Thoracic aorta (tissue), 2 donors: ENCODE measurements around the gene IL12B. TPM values are rescaled to one million over a fixed set of nuclear protein-coding genes. Genes with fewer than 3 reads are reported as not detected.

Experiments used
- ATAC-seq: fragments of 150-250 bp; one replicate; pipeline ENCODE4 v1.8.0; 2017; ENCODE audit warnings: low read depth; ENCODE audit not compliant: insufficient number of reproducible peaks, low FRiP score
- DNase-seq: peaks from one replicate; pipeline ENCODE4 v3.0.0-alpha.2; 2020; ENCODE audit warnings: low spot score
- H3K27ac ChIP-seq, 2 donors: fragments of 200-600 bp; sonication (generic); 1 replicate in 1 of 2; 2 replicates in 1 of 2; pipeline ENCODE4 v1.5.1; 2016; ENCODE audit warnings: mild to moderate bottlenecking in 2 of 2, moderate library complexity in 2 of 2
- H3K27me3 ChIP-seq: fragments of 200-600 bp; sonication (generic); replicated peaks from 2 replicates; pipeline ENCODE4 v1.6.0; 2016; ENCODE audit warnings: mild to moderate bottlenecking; ENCODE audit not compliant: insufficient read depth
- H3K36me3 ChIP-seq: fragments of 200-600 bp; sonication (generic); one replicate; pipeline ENCODE4 v1.5.1; 2016
- H3K4me1 ChIP-seq, 2 donors: fragments of 200-600 bp; sonication (generic); 1 replicate in 1 of 2; 2 replicates in 1 of 2; pipeline versions ENCODE4 v1.5.1 to v1.6.0; 2016; ENCODE audit warnings: low read depth in 2 of 2, mild to moderate bottlenecking in 1 of 2; ENCODE audit not compliant: control insufficient read depth in 1 of 2
- H3K4me3 ChIP-seq: fragments of 200-600 bp; sonication (generic); 2 replicates; pipeline ENCODE4 v1.5.1; 2016; ENCODE audit warnings: mild to moderate bottlenecking
- H3K9me3 ChIP-seq: fragments of 200-600 bp; sonication (generic); 2 replicates; pipeline ENCODE4 v1.5.1; 2016
- total RNA-seq, 2 donors: library from RNA; depleted of rRNA; stranded (reverse); fragments of >200 nt; gene quantifications; one replicate each; pipeline versions ENCODE4 v1.1.0 to v1.2.3, GENCODE V29; 2016
- TF ChIP-seq, protein P1 (sequence below): fragments of 200-600 bp; sonication (generic); IDR thresholded peaks from one replicate; pipeline ENCODE4 v1.5.1; 2019; ENCODE audit warnings: antibody characterized with exemption

Gene IL12B
- total RNA-seq, 2 donors from 2014 or later: not detected

DNA sequence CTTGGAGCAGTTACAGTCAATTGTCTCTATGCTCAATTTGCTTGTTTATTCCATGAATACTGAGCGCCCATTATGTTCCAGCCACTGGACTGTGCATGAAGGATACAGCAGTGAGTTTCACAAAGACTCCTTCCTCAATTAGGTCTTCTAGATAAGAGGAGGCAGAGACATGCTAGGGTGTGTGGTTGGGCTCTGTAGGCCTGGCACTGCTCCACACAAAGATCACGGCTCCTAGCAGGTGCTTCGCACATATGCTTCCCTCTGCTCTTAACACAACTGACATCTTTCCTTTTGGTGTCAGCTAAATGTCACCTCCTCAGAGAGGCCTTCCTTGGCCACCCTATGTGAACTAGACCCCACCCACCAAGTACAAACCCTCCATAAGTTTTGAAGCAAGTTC is 10.9 kb downstream of the IL12B start:
- DNase-seq: no peak
- H3K27me3 ChIP-seq: no peaks in the 10 kb centered on the region
- ATAC-seq: no peak
- no peaks in the 10 kb centered on the region for H3K4me1 ChIP-seq
- H3K27ac ChIP-seq: no peak overlapping the region
- no peak overlapping the region for H3K4me3 ChIP-seq
- H3K9me3 ChIP-seq: no peaks in the 10 kb centered on the region
- TF ChIP-seq, protein P1, sequence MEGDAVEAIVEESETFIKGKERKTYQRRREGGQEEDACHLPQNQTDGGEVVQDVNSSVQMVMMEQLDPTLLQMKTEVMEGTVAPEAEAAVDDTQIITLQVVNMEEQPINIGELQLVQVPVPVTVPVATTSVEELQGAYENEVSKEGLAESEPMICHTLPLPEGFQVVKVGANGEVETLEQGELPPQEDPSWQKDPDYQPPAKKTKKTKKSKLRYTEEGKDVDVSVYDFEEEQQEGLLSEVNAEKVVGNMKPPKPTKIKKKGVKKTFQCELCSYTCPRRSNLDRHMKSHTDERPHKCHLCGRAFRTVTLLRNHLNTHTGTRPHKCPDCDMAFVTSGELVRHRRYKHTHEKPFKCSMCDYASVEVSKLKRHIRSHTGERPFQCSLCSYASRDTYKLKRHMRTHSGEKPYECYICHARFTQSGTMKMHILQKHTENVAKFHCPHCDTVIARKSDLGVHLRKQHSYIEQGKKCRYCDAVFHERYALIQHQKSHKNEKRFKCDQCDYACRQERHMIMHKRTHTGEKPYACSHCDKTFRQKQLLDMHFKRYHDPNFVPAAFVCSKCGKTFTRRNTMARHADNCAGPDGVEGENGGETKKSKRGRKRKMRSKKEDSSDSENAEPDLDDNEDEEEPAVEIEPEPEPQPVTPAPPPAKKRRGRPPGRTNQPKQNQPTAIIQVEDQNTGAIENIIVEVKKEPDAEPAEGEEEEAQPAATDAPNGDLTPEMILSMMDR: no peak
- H3K36me3 ChIP-seq: no peaks in the 10 kb centered on the region

DNA sequence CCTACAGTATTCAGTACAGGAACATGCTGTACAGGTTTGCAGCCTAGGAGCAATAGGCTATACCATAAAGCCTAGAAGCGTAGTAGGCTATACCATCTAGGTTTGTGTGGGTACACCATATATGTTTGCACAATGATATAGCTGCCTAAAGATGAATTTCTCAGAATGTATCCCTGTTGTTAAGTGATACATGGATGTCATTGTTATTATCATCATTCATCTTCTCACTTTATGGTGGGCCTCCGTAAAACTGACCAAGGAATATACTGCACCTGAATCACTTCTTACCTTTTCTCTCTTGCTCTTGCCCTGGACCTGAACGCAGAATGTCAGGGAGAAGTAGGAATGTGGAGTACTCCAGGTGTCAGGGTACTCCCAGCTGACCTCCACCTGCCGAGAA is 11.8 kb downstream of the IL12B start:
- H3K4me1 ChIP-seq: no peaks in the 10 kb centered on the region
- TF ChIP-seq, protein P1: no peak
- no peaks in the 10 kb centered on the region for H3K27me3 ChIP-seq
- H3K9me3 ChIP-seq: no peaks in the 10 kb centered on the region
- ATAC-seq (no peak), DNase-seq (no peak)
- no peaks in the 10 kb centered on the region for H3K36me3 ChIP-seq
- H3K4me3 ChIP-seq: no peak overlapping the region
- H3K27ac ChIP-seq: no peak overlapping the region

DNA sequence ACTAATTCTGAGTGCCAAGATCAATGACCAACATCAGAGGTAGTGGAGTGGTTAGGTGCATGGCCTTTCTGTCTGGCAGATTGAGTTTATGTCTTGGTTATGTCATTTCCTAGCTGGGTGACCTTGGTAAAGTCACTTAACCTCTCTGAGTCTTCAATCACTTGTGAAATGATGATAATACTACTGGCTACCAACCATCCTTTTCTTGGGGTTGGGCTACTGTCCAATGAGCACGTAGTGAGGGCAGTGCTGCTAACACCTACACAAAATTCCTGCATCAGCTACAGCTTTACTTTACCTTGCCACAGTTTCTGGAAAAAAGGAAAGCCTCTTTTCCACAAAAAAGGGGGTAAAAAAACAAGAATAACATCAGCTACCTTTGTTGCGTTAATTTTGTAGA is 12.4 kb downstream of the IL12B start:
- DNase-seq (no peak), ATAC-seq (no peak)
- TF ChIP-seq, protein P1: no peak
- Histone ChIP-seq H3K27ac (no peak overlapping the region), H3K9me3 (no peaks in the 10 kb centered on the region), H3K36me3 (no peaks in the 10 kb centered on the region), H3K27me3 (no peaks in the 10 kb centered on the region), H3K4me3 (no peak overlapping the region), H3K4me1 (no peaks in the 10 kb centered on the region)

DNA sequence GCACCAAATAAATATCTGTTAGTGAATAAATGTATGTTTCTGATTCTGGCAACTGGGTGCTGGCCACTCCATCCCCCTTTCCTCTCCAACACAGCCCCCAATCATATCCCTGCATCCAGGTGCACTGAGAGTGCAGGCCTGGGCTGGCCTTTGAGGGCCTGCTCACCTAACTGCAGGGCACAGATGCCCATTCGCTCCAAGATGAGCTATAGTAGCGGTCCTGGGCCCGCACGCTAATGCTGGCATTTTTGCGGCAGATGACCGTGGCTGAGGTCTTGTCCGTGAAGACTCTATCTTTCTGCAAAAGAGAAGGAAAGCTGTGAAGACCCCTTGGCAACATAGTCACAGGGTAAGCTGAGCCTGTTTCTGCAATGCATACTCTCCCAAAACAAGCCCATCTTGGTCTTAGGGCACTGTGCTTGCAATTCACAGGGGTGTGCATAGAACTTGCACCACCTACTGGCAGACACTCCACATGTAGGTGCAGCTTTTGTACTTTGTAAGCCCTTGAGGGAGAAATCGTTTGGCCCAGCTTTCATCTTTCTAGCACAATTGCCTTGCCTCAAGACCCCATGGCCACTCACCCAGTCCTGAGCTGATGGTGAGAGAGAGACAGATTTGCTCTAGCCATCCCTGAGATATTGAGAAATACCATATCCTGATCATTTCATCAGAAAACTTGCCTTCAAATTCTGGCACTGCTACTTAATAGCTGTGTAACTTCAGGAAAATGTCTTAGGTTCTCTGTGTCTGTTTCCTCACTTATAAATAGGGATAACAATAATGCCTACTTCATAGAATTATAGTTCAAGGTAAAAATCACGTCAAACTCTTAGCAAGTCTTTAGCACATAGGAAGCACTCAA is 13.5 kb downstream of the IL12B start:
- H3K36me3 ChIP-seq: no peaks in the 10 kb centered on the region
- no peaks in the 10 kb centered on the region for H3K4me1 ChIP-seq
- TF ChIP-seq, protein P1: no peak
- ATAC-seq: no peak
- H3K27ac ChIP-seq: no peak overlapping the region
- no peaks in the 10 kb centered on the region for H3K9me3 ChIP-seq
- no peak for DNase-seq
- H3K4me3 ChIP-seq: no peak overlapping the region
- no peaks in the 10 kb centered on the region for H3K27me3 ChIP-seq

DNA sequence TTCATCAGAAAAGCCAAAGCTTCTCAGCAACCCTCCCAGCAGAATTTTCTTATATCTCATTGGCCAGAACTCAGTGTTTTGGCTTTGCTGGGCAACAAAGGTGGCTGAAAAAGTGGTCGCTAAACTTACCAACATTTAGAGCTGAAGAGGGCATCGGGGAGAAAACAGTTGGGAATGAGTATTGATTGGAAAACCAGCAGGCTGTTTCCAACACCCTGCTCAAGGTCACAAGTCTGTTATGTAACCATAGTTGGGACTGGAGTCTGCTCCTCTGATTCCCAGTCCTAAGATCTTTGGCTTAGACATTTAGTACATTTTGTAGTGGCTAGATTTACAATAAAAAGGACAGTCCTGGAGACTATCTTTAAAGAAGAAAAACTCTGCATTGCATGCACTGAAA is 17.1 kb downstream of the IL12B start:
- TF ChIP-seq, protein P1: no peak
- H3K36me3 ChIP-seq: no peaks in the 10 kb centered on the region
- no peaks in the 10 kb centered on the region for H3K27me3 ChIP-seq
- H3K9me3 ChIP-seq: no peaks in the 10 kb centered on the region
- H3K4me3 ChIP-seq: no peak overlapping the region
- peaks cover 0 to 3% of the 10 kb centered on the region in 2 donors for H3K4me1 ChIP-seq
- H3K27ac ChIP-seq: no peak overlapping the region
- ATAC-seq (no peak), DNase-seq (no peak)
